Femur (tissue), 1 donor: ENCODE results near the gene ARL15.
A peak's percentile ranks its signal among the peaks of the same experiment; 100 is the strongest.

Experiments
- DNase-seq: peaks from one replicate; pipeline ENCODE4 v3.0.0-alpha.2; 2017

ARL15 gene

GRCh38 chr5:54146390-54146789 lies 164.0 kb downstream of the ARL15 start:
- DNase-seq: no peak

GRCh38 chr5:54140247-54140840 lies 170.0 kb downstream of the ARL15 start:
- DNase-seq: no peak

- peak; percentile 64 for DNase-seq
These were observed 173.6 kb downstream of the ARL15 start for GRCh38 chr5:54136516-54137440.

- no peak for DNase-seq
These were observed 175.3 kb downstream of the ARL15 start for GRCh38 chr5:54135042-54135441.

DNA sequence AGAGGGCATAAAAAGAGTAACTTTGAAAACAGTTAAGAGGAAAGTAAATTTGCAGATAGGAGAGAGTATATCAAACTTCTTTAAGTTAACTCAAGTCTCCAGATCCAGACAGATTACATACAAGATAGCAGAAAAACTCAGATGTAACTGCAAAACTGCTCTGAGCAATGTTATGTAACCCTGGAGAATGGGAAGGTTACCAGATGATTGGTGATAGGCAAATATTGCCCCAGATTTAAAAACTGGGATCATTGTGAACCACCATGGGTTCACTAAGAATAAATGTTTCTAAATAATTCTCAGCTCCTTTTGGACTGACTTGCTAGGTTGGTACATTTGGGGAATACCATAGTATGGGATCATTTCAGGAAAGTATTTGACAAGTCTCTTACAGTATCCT lies 176.5 kb downstream of the ARL15 start:
- DNase-seq: no peak

- DNase-seq: no peak
These were observed 189.9 kb downstream of the ARL15 start for GRCh38 chr5:54120473-54120872.

- DNase-seq: no peak
These were observed 192.4 kb downstream of the ARL15 start for GRCh38 chr5:54117957-54118356.

- no peak for DNase-seq
These were observed 194.5 kb downstream of the ARL15 start for GRCh38 chr5:54115735-54116403.

DNA sequence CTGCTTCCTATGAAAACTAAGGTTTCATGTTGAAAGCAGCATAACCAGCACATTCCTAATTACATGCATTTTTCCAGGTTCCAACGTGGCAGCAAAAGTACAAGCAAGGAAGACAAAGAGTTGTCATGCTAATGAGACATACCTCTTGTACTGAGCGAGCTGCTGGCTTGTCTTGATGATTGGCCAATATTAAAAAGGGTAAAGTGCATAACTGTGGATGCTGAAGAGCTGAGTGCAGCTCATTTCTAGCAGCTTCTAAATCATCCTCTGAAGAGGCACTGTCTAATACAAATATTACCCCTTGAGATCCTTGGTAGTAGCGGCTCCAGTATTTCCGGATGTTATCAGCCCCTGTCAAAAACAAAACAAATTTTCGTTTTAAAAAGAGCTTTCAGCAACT lies 197.3 kb downstream of the ARL15 start:
- no peak for DNase-seq

GRCh38 chr5:54109626-54110330 lies 200.6 kb downstream of the ARL15 start:
- DNase-seq: no peak

GRCh38 chr5:54108136-54108535 lies 202.2 kb downstream of the ARL15 start:
- no peak for DNase-seq

- DNase-seq: no peak
These were observed 206.5 kb downstream of the ARL15 start for GRCh38 chr5:54103871-54104270.

DNA sequence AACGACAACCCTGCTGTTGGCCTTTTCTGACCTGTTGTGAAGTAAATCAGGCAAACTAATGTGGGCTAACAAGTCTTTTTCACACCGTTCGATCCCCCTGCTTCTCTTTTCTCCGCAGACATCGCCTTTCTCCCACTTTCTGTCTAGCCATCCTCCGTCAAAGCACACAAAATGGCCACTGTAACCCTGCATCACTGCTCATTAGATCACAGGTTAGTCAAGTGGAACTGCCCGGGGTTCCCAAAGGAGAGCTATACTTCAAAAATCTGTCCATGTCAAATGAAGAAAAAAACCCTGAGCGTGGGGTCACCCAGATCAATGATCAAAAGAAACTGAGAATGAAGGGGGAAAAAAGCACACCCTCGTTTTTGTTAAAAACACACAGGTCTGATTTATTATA lies 212.1 kb downstream of the ARL15 start:
- no peak for DNase-seq

GRCh38 chr5:54095969-54096368 lies 214.4 kb downstream of the ARL15 start:
- DNase-seq: no peak

DNA sequence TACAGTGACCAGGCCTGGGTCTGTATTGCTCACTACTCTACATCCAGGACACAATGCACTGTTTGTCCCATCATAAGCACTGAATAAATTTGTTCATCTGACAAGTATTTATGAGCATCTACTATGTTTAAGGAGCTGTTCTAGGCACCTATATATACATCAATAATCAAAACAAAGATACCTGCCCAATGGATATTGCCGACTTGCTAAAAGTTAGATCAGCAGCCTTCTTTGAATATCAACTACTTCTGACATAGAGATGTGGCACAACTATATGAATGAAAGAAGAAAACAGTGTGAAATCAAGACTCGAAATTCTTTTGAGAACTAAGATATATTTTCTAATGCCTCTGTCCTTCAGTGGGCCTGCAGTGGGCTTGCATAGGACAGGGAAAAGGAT lies 215.7 kb downstream of the ARL15 start:
- no peak for DNase-seq

GRCh38 chr5:54093861-54094260 lies 216.5 kb downstream of the ARL15 start:
- DNase-seq: no peak

GRCh38 chr5:54093081-54093492 lies 217.3 kb downstream of the ARL15 start:
- DNase-seq: no peak

DNA sequence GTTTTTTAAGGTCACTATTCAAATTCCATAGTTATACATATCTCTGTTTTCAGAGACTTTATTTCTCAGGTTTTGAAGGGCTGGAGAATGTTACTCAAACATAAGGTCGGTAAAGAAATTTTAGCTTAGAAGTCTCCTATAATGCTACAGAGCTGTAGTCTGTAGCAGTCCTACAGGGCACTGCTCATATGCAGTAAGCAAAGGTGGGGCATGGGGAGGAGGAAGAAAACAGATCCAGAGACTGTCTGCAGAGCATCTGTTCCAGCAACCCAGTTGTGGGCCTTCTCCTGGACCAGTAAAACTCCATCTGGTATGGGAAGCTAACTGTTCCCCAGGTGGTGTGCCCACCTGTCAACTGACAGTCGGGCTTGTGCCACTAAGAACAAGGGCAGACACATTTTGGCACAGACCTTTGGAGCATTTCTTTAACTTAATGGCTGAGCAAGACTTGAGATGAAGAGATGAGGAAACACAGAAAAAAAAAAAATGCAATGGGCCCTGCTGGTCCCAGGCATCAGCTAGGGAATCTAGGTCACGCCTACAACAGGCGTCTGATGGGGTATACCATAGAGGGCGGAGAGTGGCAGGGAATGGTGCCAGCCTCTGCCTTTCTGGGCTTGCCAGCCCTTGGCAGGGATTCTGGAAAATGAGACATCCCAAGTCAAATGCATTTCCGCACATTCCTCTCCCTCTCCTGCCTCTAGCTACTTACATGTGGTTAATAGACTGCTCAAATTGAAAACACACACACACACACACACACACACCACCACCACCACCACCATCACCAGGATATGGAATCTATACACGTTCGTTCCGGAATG lies 218.9 kb downstream of the ARL15 start:
- DNase-seq: peak; percentile 63

DNA sequence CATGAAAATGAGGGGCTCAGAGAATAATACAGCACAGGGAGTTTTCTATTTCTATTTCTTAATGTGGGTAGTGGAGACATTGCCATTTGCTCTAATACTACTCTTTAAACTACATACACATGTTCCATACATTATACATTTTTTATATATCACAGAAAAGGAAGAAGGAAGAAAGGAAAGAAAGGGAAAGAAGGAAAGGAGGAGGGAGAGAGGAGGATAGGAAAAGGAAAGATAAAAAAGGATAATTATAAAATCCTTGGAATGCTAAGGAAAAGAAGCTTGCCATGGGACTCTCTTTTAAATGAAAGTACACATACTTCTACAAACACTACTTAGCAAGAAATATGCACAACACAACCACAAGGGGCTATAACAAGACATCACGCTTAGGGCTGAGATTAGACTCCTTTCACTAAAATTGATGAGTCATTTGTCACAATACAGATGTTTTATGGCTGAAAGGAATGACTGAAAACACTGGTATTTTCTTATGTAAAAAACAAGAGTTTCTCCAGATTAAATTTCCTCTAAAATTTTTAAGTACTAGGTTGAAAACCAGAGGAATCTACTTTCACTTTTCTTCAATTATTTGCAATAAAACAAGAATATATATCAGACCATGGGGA lies 219.8 kb downstream of the ARL15 start:
- DNase-seq: no peak

GRCh38 chr5:54088081-54088480 lies 222.3 kb downstream of the ARL15 start:
- no peak for DNase-seq

DNA sequence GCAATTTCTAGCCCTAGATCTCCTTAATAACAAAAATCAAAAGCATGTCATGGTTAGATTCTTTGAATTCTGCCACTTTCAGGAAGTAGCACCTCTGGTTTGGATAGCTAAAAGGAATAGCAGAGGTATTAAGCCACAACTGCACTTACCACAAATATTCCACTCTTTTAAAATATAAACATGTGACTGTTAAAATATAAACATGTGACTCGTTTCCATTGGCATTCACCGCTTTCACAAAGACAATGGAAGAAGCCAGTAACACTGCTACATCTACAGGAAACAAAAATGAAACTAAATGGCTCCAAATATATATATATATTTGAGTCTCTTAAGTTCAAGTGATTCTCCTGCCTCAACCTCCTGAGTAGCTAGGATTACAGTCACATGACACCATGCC lies 222.9 kb downstream of the ARL15 start:
- DNase-seq: no peak

DNA sequence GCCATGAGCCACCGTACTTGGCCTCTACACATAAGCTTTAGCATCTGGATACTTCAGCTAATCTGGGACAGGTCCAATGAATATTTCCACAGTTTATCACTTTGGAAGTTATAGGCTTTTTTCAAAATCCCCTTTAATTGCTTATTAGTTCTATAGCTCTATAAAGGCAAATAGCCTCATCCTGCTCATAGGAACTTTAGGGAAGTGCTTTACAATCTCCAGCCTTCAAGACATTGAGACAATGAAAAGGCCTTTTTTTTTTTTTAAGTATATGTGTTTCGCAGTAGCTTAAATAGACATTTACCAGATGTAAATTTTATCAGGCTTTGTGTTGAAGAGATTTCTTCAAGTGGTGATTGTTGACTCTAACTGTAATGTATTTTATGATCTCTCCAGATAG lies 224.2 kb downstream of the ARL15 start:
- no peak for DNase-seq
